ENCODE data around the gene CALML5. TPM values are rescaled to one million over a fixed set of nuclear protein-coding genes. Genes with fewer than 3 reads are reported as not detected.

Gene CALML5
- polyA plus RNA-seq, 1 donor from 2014 or later = not detected

- Histone ChIP-seq H3K9me3 (ENCODE audit: low read length) (no peaks in the 10 kb centered on the region), H2AFZ (ENCODE audit: low read depth, low read length) (no peak overlapping the region), H3K9me2 (ENCODE audit: insufficient read depth, low read length) (no peaks in the 10 kb centered on the region), H3K9ac (ENCODE audit: low read length) (no peak overlapping the region), H3K4me3 (ENCODE audit: low read length) (no peak overlapping the region), H3K79me2 (replicated peaks; ENCODE audit: insufficient read depth, low read length) (no peaks in the 10 kb centered on the region), H4K20me1 (ENCODE audit: insufficient read depth) (no peaks in the 10 kb centered on the region), H3K4me2 (ENCODE audit: low read length) (no peak overlapping the region), H3K27ac (ENCODE audit: low read length) (no peak overlapping the region), H3K36me3 (ENCODE audit: insufficient read depth, low read length) (no peaks in the 10 kb centered on the region), H3K27me3 (ENCODE audit: insufficient read depth, low read depth, low read length) (no peaks in the 10 kb centered on the region), H3F3A (ENCODE audit: insufficient read depth, low read length, poor library complexity, severe bottlenecking) (no peaks in the 10 kb centered on the region)
- no peak for TF ChIP-seq SMC3 (conservative IDR thresholded peaks at IDR 0.05; ENCODE audit: poor library complexity)
- TF ChIP-seq RAD21 (conservative IDR thresholded peaks at IDR 0.05) = no peak
- TF ChIP-seq EP300 (conservative IDR thresholded peaks at IDR 0.05; ENCODE audit: poor library complexity, severe bottlenecking) = no peak
- TF ChIP-seq POLR2AphosphoS5 (IDR thresholded peaks at IDR 0.05) = no peak
- no peak for TF ChIP-seq TAF1 (IDR thresholded peaks at IDR 0.05; ENCODE audit: low read depth)
- no peak for TF ChIP-seq EZH2 (IDR thresholded peaks at IDR 0.05; ENCODE audit: borderline replicate concordance, insufficient read depth, low read length, poor library complexity, severe bottlenecking)
- TF ChIP-seq MXI1 (conservative IDR thresholded peaks at IDR 0.05; ENCODE audit: poor library complexity, severe bottlenecking) = no peak
- TF ChIP-seq, protein P1, sequence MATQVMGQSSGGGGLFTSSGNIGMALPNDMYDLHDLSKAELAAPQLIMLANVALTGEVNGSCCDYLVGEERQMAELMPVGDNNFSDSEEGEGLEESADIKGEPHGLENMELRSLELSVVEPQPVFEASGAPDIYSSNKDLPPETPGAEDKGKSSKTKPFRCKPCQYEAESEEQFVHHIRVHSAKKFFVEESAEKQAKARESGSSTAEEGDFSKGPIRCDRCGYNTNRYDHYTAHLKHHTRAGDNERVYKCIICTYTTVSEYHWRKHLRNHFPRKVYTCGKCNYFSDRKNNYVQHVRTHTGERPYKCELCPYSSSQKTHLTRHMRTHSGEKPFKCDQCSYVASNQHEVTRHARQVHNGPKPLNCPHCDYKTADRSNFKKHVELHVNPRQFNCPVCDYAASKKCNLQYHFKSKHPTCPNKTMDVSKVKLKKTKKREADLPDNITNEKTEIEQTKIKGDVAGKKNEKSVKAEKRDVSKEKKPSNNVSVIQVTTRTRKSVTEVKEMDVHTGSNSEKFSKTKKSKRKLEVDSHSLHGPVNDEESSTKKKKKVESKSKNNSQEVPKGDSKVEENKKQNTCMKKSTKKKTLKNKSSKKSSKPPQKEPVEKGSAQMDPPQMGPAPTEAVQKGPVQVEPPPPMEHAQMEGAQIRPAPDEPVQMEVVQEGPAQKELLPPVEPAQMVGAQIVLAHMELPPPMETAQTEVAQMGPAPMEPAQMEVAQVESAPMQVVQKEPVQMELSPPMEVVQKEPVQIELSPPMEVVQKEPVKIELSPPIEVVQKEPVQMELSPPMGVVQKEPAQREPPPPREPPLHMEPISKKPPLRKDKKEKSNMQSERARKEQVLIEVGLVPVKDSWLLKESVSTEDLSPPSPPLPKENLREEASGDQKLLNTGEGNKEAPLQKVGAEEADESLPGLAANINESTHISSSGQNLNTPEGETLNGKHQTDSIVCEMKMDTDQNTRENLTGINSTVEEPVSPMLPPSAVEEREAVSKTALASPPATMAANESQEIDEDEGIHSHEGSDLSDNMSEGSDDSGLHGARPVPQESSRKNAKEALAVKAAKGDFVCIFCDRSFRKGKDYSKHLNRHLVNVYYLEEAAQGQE (IDR thresholded peaks at IDR 0.05; ENCODE audit: borderline replicate concordance) = no peak
- TF ChIP-seq CTCF (IDR thresholded peaks at IDR 0.05; ENCODE audit: poor library complexity, severe bottlenecking) = no peak
Measured at GRCh38 chr10:5527332-5528200, 28.2 kb upstream of the CALML5 start.

DNA sequence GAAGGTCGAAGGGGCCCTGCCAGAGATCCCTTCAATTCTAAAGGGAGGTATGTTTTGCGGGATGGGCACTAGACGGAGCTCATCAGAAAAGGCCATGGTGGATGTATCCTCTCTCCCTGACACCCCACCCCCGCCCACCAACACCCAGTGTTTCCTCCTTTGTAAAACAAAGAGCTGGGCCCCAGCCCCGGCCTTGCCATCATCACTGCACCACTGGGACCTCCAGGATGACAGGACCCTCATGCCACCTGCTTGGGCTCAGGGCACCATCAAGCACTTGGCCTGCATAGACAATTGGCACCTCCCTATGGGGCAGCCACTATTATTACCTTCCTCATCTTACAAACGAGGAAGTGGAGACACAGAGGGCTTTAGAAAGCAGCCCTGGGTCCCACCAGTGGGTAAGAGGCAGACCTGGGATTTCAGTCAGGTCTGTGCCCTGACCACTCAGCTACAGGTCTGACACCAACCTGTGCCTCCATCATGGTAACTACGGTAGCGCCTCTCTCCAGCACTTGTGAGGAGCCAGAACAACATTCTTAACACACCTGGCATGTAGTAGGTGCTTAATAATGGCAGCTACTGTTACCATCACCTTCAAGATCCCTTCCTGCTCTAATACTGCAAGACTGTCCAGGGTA, 27.4 kb upstream of the CALML5 start:
- H3K9me2 ChIP-seq (ENCODE audit: insufficient read depth, low read length) = no peaks in the 10 kb centered on the region
- TF ChIP-seq MXI1 (conservative IDR thresholded peaks at IDR 0.05; ENCODE audit: poor library complexity, severe bottlenecking) = no peak
- no peak for TF ChIP-seq EZH2 (IDR thresholded peaks at IDR 0.05; ENCODE audit: borderline replicate concordance, insufficient read depth, low read length, poor library complexity, severe bottlenecking)
- no peak for TF ChIP-seq RAD21 (conservative IDR thresholded peaks at IDR 0.05)
- no peak for TF ChIP-seq EP300 (conservative IDR thresholded peaks at IDR 0.05; ENCODE audit: poor library complexity, severe bottlenecking)
- TF ChIP-seq CTCF (IDR thresholded peaks at IDR 0.05; ENCODE audit: poor library complexity, severe bottlenecking) = no peak
- H3K9me3 ChIP-seq (ENCODE audit: low read length) = no peaks in the 10 kb centered on the region
- no peaks in the 10 kb centered on the region for H3F3A ChIP-seq (ENCODE audit: insufficient read depth, low read length, poor library complexity, severe bottlenecking)
- H3K36me3 ChIP-seq (ENCODE audit: insufficient read depth, low read length) = no peaks in the 10 kb centered on the region
- no peak overlapping the region for H3K27ac ChIP-seq (ENCODE audit: low read length)
- no peaks in the 10 kb centered on the region for H3K79me2 ChIP-seq (replicated peaks; ENCODE audit: insufficient read depth, low read length)
- H3K4me3 ChIP-seq (ENCODE audit: low read length) = no peak overlapping the region
- no peaks in the 10 kb centered on the region for H3K27me3 ChIP-seq (ENCODE audit: insufficient read depth, low read depth, low read length)
- H2AFZ ChIP-seq (ENCODE audit: low read depth, low read length) = no peak overlapping the region
- H3K9ac ChIP-seq (ENCODE audit: low read length) = no peak overlapping the region
- H3K4me2 ChIP-seq (ENCODE audit: low read length) = no peak overlapping the region
- H4K20me1 ChIP-seq (ENCODE audit: insufficient read depth) = no peaks in the 10 kb centered on the region

All from neural cell (in vitro differentiated cells).